KMS-11 (cell line): ENCODE results near the gene R3HDM2.

Experiments
- H2AFZ ChIP-seq: fragments of 200-600 bp; sonication (generic); 2 replicates; pipeline ENCODE4 v1.6.1; 2016; ENCODE audit warnings: antibody characterized with exemption, mixed run types, low read depth
- H3K27ac ChIP-seq: fragments of 200-600 bp; sonication (generic); 2 replicates; pipeline ENCODE4 v1.6.1; 2016; ENCODE audit warnings: mild to moderate bottlenecking, mixed run types
- H3K27me3 ChIP-seq: fragments of 200-600 bp; sonication (generic); 2 replicates; pipeline ENCODE4 v1.6.1; 2017; ENCODE audit warnings: mild to moderate bottlenecking, low read depth, mixed run types, moderate library complexity; ENCODE audit not compliant: insufficient read depth
- H3K36me3 ChIP-seq: fragments of 200-600 bp; sonication (generic); 2 replicates; pipeline ENCODE4 v1.6.1; 2017; ENCODE audit warnings: mild to moderate bottlenecking, mixed run types; ENCODE audit not compliant: insufficient read depth
- H3K4me1 ChIP-seq: fragments of 200-600 bp; sonication (generic); 2 replicates; pipeline ENCODE4 v1.6.1; 2016; ENCODE audit warnings: mild to moderate bottlenecking, low read depth, mixed run types; ENCODE audit not compliant: poor library complexity, severe bottlenecking
- H3K4me2 ChIP-seq: fragments of 200-600 bp; sonication (generic); 2 replicates; pipeline ENCODE4 v1.7.0; 2016; ENCODE audit warnings: mild to moderate bottlenecking, mixed run types
- H3K4me3 ChIP-seq: fragments of 200-600 bp; sonication (generic); IDR thresholded peaks from 2 replicates; pipeline ENCODE4 v1.6.1; 2017; ENCODE audit warnings: low read depth, low read length, mixed read lengths; ENCODE audit not compliant: insufficient read depth
- H3K79me2 ChIP-seq: fragments of 200-600 bp; sonication (generic); 2 replicates; pipeline ENCODE4 v1.6.1; 2016; ENCODE audit warnings: low read depth, mixed run types; ENCODE audit not compliant: insufficient read depth
- H3K9ac ChIP-seq: fragments of 200-600 bp; sonication (generic); 2 replicates; pipeline ENCODE4 v1.6.1; 2016; ENCODE audit warnings: mild to moderate bottlenecking, mixed run types
- H4K20me1 ChIP-seq: fragments of 200-600 bp; sonication (generic); 2 replicates; pipeline ENCODE4 v1.6.1; 2016; ENCODE audit warnings: mild to moderate bottlenecking, mixed run types; ENCODE audit not compliant: insufficient read depth
- TF ChIP-seq, protein P1 (sequence below): fragments of 200-600 bp; sonication (generic); conservative IDR thresholded peaks from 2 replicates; pipeline ENCODE4 v1.6.1; 2017; ENCODE audit warnings: low read depth, mild to moderate bottlenecking, antibody characterized with exemption, low read length, moderate library complexity, mixed read lengths

The R3HDM2 gene

DNA sequence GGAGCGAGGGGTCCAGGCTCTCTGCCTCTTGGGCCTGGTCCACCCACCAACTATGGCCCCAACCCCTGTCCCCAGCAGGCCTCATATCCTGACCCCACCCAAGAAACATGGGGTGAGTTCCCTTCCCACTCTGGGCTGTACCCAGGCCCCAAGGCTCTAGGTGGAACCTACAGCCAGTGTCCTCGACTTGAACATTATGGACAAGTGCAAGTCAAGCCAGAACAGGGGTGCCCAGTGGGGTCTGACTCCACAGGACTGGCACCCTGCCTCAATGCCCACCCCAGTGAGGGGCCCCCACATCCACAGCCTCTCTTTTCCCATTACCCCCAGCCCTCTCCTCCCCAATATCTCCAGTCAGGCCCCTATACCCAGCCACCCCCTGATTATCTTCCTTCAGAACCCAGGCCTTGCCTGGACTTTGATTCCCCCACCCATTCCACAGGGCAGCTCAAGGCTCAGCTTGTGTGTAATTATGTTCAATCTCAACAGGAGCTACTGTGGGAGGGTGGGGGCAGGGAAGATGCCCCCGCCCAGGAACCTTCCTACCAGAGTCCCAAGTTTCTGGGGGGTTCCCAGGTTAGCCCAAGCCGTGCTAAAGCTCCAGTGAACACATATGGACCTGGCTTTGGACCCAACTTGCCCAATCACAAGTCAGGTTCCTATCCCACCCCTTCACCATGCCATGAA is 40.3 kb upstream of the R3HDM2 start:
- Histone ChIP-seq H3K27ac (no peak overlapping the region), H3K9ac (no peak overlapping the region), H3K36me3 (no peaks in the 10 kb centered on the region), H3K4me2 (no peak overlapping the region), H3K4me1 (no peaks in the 10 kb centered on the region), H3K27me3 (peaks cover 84% of the 10 kb centered on the region), H3K79me2 (no peaks in the 10 kb centered on the region), H3K4me3 (no peak overlapping the region), H4K20me1 (no peaks in the 10 kb centered on the region), H2AFZ (no peak overlapping the region)
- TF ChIP-seq, protein P1, sequence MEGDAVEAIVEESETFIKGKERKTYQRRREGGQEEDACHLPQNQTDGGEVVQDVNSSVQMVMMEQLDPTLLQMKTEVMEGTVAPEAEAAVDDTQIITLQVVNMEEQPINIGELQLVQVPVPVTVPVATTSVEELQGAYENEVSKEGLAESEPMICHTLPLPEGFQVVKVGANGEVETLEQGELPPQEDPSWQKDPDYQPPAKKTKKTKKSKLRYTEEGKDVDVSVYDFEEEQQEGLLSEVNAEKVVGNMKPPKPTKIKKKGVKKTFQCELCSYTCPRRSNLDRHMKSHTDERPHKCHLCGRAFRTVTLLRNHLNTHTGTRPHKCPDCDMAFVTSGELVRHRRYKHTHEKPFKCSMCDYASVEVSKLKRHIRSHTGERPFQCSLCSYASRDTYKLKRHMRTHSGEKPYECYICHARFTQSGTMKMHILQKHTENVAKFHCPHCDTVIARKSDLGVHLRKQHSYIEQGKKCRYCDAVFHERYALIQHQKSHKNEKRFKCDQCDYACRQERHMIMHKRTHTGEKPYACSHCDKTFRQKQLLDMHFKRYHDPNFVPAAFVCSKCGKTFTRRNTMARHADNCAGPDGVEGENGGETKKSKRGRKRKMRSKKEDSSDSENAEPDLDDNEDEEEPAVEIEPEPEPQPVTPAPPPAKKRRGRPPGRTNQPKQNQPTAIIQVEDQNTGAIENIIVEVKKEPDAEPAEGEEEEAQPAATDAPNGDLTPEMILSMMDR: no peak

DNA sequence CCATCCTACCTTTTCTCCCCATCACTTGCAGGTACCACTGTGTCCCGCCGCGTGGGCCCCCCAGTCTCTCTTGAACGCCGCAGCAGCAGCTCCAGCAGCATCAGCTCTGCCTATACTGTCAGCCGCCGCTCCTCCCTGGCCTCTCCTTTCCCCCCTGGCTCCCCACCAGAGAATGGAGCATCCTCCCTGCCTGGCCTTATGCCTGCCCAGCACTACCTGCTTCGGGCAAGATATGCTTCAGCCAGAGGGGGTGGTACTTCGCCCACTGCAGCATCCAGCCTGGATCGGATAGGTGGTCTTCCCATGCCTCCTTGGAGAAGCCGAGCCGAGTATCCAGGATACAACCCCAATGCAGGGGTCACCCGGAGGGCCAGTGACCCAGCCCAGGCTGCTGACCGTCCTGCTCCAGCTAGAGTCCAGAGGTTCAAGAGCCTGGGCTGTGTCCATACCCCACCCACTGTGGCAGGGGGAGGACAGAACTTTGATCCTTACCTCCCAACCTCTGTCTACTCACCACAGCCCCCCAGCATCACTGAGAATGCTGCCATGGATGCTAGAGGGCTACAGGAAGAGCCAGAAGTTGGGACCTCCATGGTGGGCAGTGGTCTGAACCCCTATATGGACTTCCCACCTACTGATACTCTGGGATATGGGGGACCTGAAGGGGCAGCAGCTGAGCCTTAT is 39.6 kb upstream of the R3HDM2 start:
- TF ChIP-seq, protein P1: no peak
- no peak overlapping the region for H3K27ac ChIP-seq
- H3K79me2 ChIP-seq: no peaks in the 10 kb centered on the region
- no peak overlapping the region for H3K9ac ChIP-seq
- H3K4me2 ChIP-seq: no peak overlapping the region
- no peaks in the 10 kb centered on the region for H4K20me1 ChIP-seq
- H3K4me3 ChIP-seq: no peak overlapping the region
- no peak overlapping the region for H2AFZ ChIP-seq
- H3K4me1 ChIP-seq: no peaks in the 10 kb centered on the region
- no peaks in the 10 kb centered on the region for H3K36me3 ChIP-seq
- peaks cover 91% of the 10 kb centered on the region for H3K27me3 ChIP-seq

- Histone ChIP-seq H4K20me1 (no peaks in the 10 kb centered on the region), H3K4me1 (no peaks in the 10 kb centered on the region), H3K4me2 (no peak overlapping the region), H3K36me3 (no peaks in the 10 kb centered on the region), H3K4me3 (no peak overlapping the region), H3K27me3 (peaks cover 100% of the 10 kb centered on the region), H2AFZ (no peak overlapping the region), H3K9ac (no peak overlapping the region), H3K27ac (no peak overlapping the region), H3K79me2 (no peaks in the 10 kb centered on the region)
- TF ChIP-seq, protein P1: no peak
Measured at GRCh38 chr12:57469296-57470164, 38.7 kb upstream of the R3HDM2 start.

GRCh38 chr12:57467915-57468314 is 37.1 kb upstream of the R3HDM2 start:
- no peak overlapping the region for H3K27ac ChIP-seq
- H3K4me2 ChIP-seq: no peak overlapping the region
- no peaks in the 10 kb centered on the region for H3K36me3 ChIP-seq
- TF ChIP-seq, protein P1: no peak
- peaks cover 5% of the 10 kb centered on the region for H3K4me1 ChIP-seq
- no peak overlapping the region for H3K9ac ChIP-seq
- H3K4me3 ChIP-seq: no peak overlapping the region
- no peaks in the 10 kb centered on the region for H4K20me1 ChIP-seq
- peaks cover 99% of the 10 kb centered on the region for H3K27me3 ChIP-seq
- no peak overlapping the region for H2AFZ ChIP-seq
- no peaks in the 10 kb centered on the region for H3K79me2 ChIP-seq
